DND-41 (cell line): ENCODE results near the gene PBX3.

Source experiments
- EZH2 ChIP-seq: IDR thresholded peaks from 3 replicates; pipeline ENCODE4 v1.6.1; 2012; ENCODE audit warnings: borderline replicate concordance, low read depth, mild to moderate bottlenecking, moderate library complexity, low read length, inconsistent platforms; ENCODE audit not compliant: severe bottlenecking
- TF ChIP-seq, protein P1 (sequence below): IDR thresholded peaks from 2 replicates; pipeline ENCODE4 v1.5.1; 2012; ENCODE audit warnings: borderline replicate concordance, low read length, moderate library complexity, mild to moderate bottlenecking; ENCODE audit not compliant: poor library complexity, severe bottlenecking; ENCODE audit errors: extremely low read depth

- TF ChIP-seq, protein P1, sequence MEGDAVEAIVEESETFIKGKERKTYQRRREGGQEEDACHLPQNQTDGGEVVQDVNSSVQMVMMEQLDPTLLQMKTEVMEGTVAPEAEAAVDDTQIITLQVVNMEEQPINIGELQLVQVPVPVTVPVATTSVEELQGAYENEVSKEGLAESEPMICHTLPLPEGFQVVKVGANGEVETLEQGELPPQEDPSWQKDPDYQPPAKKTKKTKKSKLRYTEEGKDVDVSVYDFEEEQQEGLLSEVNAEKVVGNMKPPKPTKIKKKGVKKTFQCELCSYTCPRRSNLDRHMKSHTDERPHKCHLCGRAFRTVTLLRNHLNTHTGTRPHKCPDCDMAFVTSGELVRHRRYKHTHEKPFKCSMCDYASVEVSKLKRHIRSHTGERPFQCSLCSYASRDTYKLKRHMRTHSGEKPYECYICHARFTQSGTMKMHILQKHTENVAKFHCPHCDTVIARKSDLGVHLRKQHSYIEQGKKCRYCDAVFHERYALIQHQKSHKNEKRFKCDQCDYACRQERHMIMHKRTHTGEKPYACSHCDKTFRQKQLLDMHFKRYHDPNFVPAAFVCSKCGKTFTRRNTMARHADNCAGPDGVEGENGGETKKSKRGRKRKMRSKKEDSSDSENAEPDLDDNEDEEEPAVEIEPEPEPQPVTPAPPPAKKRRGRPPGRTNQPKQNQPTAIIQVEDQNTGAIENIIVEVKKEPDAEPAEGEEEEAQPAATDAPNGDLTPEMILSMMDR = no peak
- TF ChIP-seq EZH2 = no peak
Observed at GRCh38 chr9:125960626-125961025, 213.5 kb downstream of the PBX3 start.
